ENCODE measurements around the gene CTSG. TPM values are rescaled to one million over a fixed set of nuclear protein-coding genes. Genes with fewer than 3 reads are reported as not detected.

The CTSG gene
- total and polyA plus RNA-seq, 2 of the 4 experiments (the other 2 are of a cell fraction): not detected

DNA sequence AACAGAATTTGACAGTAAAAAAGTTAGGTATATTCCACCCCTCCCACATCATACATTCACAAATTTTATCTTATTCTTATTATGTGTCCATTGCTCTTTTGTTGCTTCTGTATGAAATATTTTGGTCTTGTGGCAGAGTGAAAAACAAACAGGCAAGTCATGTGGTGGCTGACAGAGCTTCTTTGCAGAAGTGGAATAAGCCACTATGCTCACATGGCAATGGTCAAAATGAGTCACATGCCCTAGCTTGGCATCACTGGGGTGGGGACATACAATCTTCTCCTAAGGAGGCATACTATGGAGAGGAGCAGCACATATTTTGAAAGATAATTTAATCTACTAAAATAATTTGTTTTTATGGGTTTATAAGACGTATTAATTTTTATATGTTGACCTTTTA is 40.3 kb downstream of the CTSG start:
- H3K79me1 ChIP-seq (ENCODE audit: low read depth in 1 of 2, low read length in 2 of 2): no peaks in the 10 kb centered on the region
- H2BK15ac ChIP-seq (ENCODE audit: low read depth, low read length): no peak overlapping the region
- ATAC-seq (ENCODE audit: low read depth) (no peak), DNase-seq (no peak)
- no peak overlapping the region for H3K4me2 ChIP-seq (ENCODE audit: low read depth, low read length)
- H2AFZ ChIP-seq (replicated peaks; ENCODE audit: low read length, poor library complexity): no peak overlapping the region
- H3K18ac ChIP-seq (ENCODE audit: low read depth, low read length): no peak overlapping the region
- in situ Hi-C loops (cut with MboI; ENCODE audit: low sequenced_read_pairs): no loop called here
- CTCF ChIA-PET: no interaction called here
- no peak overlapping the region for H2BK120ac ChIP-seq (ENCODE audit: low read depth, low read length)
- no peaks in the 10 kb centered on the region for H3K36me3 ChIP-seq (ENCODE audit: control insufficient read depth, insufficient read depth, low read length)
- H3K23ac ChIP-seq (ENCODE audit: low read depth, low read length): no peak overlapping the region
- H3K14ac ChIP-seq (replicated peaks; ENCODE audit: low read depth, low read length): no peak overlapping the region
- H2BK5ac ChIP-seq (ENCODE audit: low read depth, low read length, poor library complexity, severe bottlenecking): no peak overlapping the region
- POLR2A ChIA-PET (ENCODE audit: unreplicated experiment): no interaction called here
- H2AK9ac ChIP-seq (replicated peaks; ENCODE audit: low read depth, low read length, poor library complexity): no peak overlapping the region
- dilution Hi-C loops (cut with HindIII; ENCODE audit: low sequenced_read_pairs, unreplicated experiment): no loop called here
- no peaks in the 10 kb centered on the region for H3K4me1 ChIP-seq (ENCODE audit: control insufficient read depth, insufficient read depth, low read length)
- TF ChIP-seq NFE2L2 (IDR thresholded peaks at IDR 0.05; ENCODE audit: low read depth, low read length) (no peak), MAZ (IDR thresholded peaks at IDR 0.05; ENCODE audit: borderline replicate concordance, low read depth, low read length) (no peak), CHD1 (IDR thresholded peaks at IDR 0.05; ENCODE audit: low read depth, low read length) (no peak), RFX5 (IDR thresholded peaks at IDR 0.05; ENCODE audit: low read depth, low read length) (no peak), FOS (IDR thresholded peaks at IDR 0.05; ENCODE audit: low read depth, low read length) (no peak)
- TF ChIP-seq, protein P1, sequence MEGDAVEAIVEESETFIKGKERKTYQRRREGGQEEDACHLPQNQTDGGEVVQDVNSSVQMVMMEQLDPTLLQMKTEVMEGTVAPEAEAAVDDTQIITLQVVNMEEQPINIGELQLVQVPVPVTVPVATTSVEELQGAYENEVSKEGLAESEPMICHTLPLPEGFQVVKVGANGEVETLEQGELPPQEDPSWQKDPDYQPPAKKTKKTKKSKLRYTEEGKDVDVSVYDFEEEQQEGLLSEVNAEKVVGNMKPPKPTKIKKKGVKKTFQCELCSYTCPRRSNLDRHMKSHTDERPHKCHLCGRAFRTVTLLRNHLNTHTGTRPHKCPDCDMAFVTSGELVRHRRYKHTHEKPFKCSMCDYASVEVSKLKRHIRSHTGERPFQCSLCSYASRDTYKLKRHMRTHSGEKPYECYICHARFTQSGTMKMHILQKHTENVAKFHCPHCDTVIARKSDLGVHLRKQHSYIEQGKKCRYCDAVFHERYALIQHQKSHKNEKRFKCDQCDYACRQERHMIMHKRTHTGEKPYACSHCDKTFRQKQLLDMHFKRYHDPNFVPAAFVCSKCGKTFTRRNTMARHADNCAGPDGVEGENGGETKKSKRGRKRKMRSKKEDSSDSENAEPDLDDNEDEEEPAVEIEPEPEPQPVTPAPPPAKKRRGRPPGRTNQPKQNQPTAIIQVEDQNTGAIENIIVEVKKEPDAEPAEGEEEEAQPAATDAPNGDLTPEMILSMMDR (conservative IDR thresholded peaks at IDR 0.05; ENCODE audit: low read depth, low read length): no peak
- H4K8ac ChIP-seq (ENCODE audit: low read depth in 2 of 2, low read length in 2 of 2): no peak overlapping the region
- BruUV-seq (replicated peaks): no TSS peak
- H3K9me3 ChIP-seq (ENCODE audit: control insufficient read depth, insufficient read depth, low read length): no peaks in the 10 kb centered on the region
- no peak overlapping the region for H3K56ac ChIP-seq (ENCODE audit: extremely low read depth, insufficient read depth, low read length)
- no peak overlapping the region for H2BK20ac ChIP-seq (ENCODE audit: low read depth, low read length)
- H3K27ac ChIP-seq (ENCODE audit: insufficient read depth, low read length): no peak overlapping the region
- H4K20me1 ChIP-seq (ENCODE audit: insufficient read depth, low read length): no peaks in the 10 kb centered on the region
- H3K9me1 ChIP-seq (ENCODE audit: insufficient read depth, low read length): no peaks in the 10 kb centered on the region
- intact Hi-C loops (cut with micrococcal nuclease): no loop called here
- no CpG with 5 or more reads among the region's 1 CpG for WGBS, 2 experiments (ENCODE audit: extremely low coverage in 2 of 2, insufficient read length in 1 of 2)
- no peak overlapping the region for H4K5ac ChIP-seq (ENCODE audit: low read depth, low read length)
- H3K9ac ChIP-seq (ENCODE audit: low read depth, low read length): no peak overlapping the region
- H2AK5ac ChIP-seq (ENCODE audit: low read depth, low read length): no peak overlapping the region
- H3K4ac ChIP-seq (ENCODE audit: low read depth, low read length): no peak overlapping the region
- H3K4me3 ChIP-seq (ENCODE audit: insufficient read depth, low read depth, low read length): no peak overlapping the region
- no peaks in the 10 kb centered on the region for H3K27me3 ChIP-seq (ENCODE audit: control insufficient read depth, insufficient read depth, low read length)
- no peak overlapping the region for H4K91ac ChIP-seq (ENCODE audit: insufficient read depth, low read depth, low read length)

Data from IMR-90 (cell line).